HCT116 (cell line): ENCODE results near the gene PPFIA1. TPM values are rescaled to one million over a fixed set of nuclear protein-coding genes. Genes with fewer than 3 reads are reported as not detected.

Experiments used
- ATAC-seq: fragments of 200-7000 bp; cut with Tn5 transposase; 2 replicates; pipeline ENCODE4 v1.9.1; 2020; ENCODE audit warnings: mild to moderate bottlenecking, moderate library complexity
- BruUV-seq: library from RNA; stranded (reverse); fragments of 400-500 nt; replicated peaks from 2 replicates; lab custom pipeline; 2021; lab: Mats Ljungman, UMichigan
- CTCF ChIA-PET: fragments of 300-600 bp; sonication (Branson Sonifier 250); formaldehyde crosslinking; loops from one replicate; lab custom pipeline; 2021; ENCODE audit warnings: antibody characterized with exemption; lab: Charles Lee
- POLR2A ChIA-PET: fragments of 300-600, 350-600 bp; sonication (Branson Sonifier 250); formaldehyde crosslinking; loops from one replicate; lab custom pipeline; 2021; ENCODE audit warnings: antibody characterized with exemption; lab: Charles Lee
- RAD21 ChIA-PET, 2 experiments: fragments of 300-600 bp; sonication (Branson Sonifier 250); formaldehyde crosslinking; loops; one replicate each; lab custom pipeline; 2023; ENCODE audit warnings: low total read pairs in 2 of 2; ENCODE audit not compliant: uncharacterized antibody in 2 of 2, unreplicated experiment in 2 of 2, low non-redundant PET in 1 of 2; lab: Charles Lee
- DNase-seq: peaks from one replicate; pipeline ENCODE4 v3.0.0-alpha.2; 2010; ENCODE audit warnings: low read depth, low spot score
- H2AFZ ChIP-seq: fragments of 200-600 bp; shearing (Covaris generic), sonication (generic); 2 replicates; pipeline ENCODE4 v1.6.1; 2017; ENCODE audit warnings: low read depth, mixed run types, mixed read lengths, antibody characterized with exemption, low read length; ENCODE audit not compliant: poor library complexity, severe bottlenecking
- H3K27ac ChIP-seq: 2 replicates; pipeline ENCODE4 v1.5.1; 2012; ENCODE audit warnings: low read depth, low read length
- H3K27me3 ChIP-seq: fragments of 200-600 bp; sonication (generic); 2 replicates; pipeline ENCODE4 v1.6.1; 2016; ENCODE audit warnings: mixed run types, low read length, mixed read lengths; ENCODE audit not compliant: insufficient read depth
- H3K36me3 ChIP-seq, 2 experiments: fragments of 200-500 bp in 1 of 2; fragments of 200-600 bp in 1 of 2; sonication (Bioruptor generic) in 1 of 2; sonication (generic) in 1 of 2; 2 replicates each; pipeline versions ENCODE4 v1.5.1 to v1.6.1; 2014 to 2016; ENCODE audit warnings: low read length in 2 of 2, inconsistent platforms in 1 of 2, mixed read lengths in 1 of 2, mixed run types in 1 of 2; ENCODE audit not compliant: insufficient read depth in 2 of 2, control insufficient read depth in 1 of 2
- H3K4me1 ChIP-seq, 2 experiments: fragments of 200-600 bp in 1 of 2; sonication (generic) in 1 of 2; 2 replicates each; pipeline versions ENCODE4 v1.5.1 to v1.6.1; 2012 to 2017; ENCODE audit warnings: low read length in 2 of 2, inconsistent platforms in 1 of 2, mild to moderate bottlenecking in 1 of 2, mixed read lengths in 1 of 2, mixed run types in 1 of 2, moderate library complexity in 1 of 2; ENCODE audit not compliant: insufficient read depth in 2 of 2, control insufficient read depth in 1 of 2
- H3K4me2 ChIP-seq: fragments of 200-600 bp; sonication (generic); 2 replicates; pipeline ENCODE4 v1.6.1; 2017; ENCODE audit warnings: mixed run types, low read length, mixed read lengths
- H3K4me3 ChIP-seq, 2 experiments: fragments of 200-600 bp in 1 of 2; sonication (generic) in 1 of 2; replicated peaks in 1 of 2; 2 replicates each; pipeline ENCODE4 v1.5.1; 2011 to 2016; ENCODE audit warnings: low read length in 2 of 2, control low read depth in 1 of 2, low read depth in 1 of 2, mild to moderate bottlenecking in 1 of 2, mixed read lengths in 1 of 2, mixed run types in 1 of 2
- H3K79me2 ChIP-seq: fragments of 200-600 bp; sonication (generic); 2 replicates; pipeline ENCODE4 v1.6.1; 2017; ENCODE audit warnings: mild to moderate bottlenecking, mixed run types, low read length, moderate library complexity, mixed read lengths; ENCODE audit not compliant: insufficient read depth
- H3K9ac ChIP-seq: fragments of 200-600 bp; sonication (generic); 2 replicates; pipeline ENCODE4 v1.6.1; 2016; ENCODE audit warnings: low read length, mixed read lengths
- H3K9me2 ChIP-seq: fragments of 200-600 bp; sonication (generic), shearing (Covaris generic); 2 replicates; pipeline ENCODE4 v1.6.1; 2017; ENCODE audit warnings: mixed run types, mild to moderate bottlenecking, moderate library complexity; ENCODE audit not compliant: insufficient read depth
- H3K9me3 ChIP-seq, 2 experiments: fragments of 200-500 bp in 1 of 2; fragments of 200-600 bp in 1 of 2; sonication (Bioruptor generic) in 1 of 2; sonication (generic) in 1 of 2; 2 replicates each; pipeline ENCODE4 v1.6.1; 2014 to 2017; ENCODE audit warnings: low read length in 2 of 2, mixed read lengths in 2 of 2, inconsistent platforms in 1 of 2, low read depth in 1 of 2, mild to moderate bottlenecking in 1 of 2, mixed run types in 1 of 2, moderate library complexity in 1 of 2; ENCODE audit not compliant: control insufficient read depth in 1 of 2, insufficient read depth in 1 of 2
- H4K20me1 ChIP-seq: fragments of 200-600 bp; sonication (generic), shearing (Covaris generic); 2 replicates; pipeline ENCODE4 v1.6.1; 2017; ENCODE audit warnings: mixed run types, mild to moderate bottlenecking, moderate library complexity; ENCODE audit not compliant: insufficient read depth
- CBX3 ChIP-seq: IDR thresholded peaks from 2 replicates; pipeline ENCODE4 v1.6.1; 2012; ENCODE audit warnings: low read depth
- CEBPB ChIP-seq: IDR thresholded peaks from 2 replicates; pipeline ENCODE4 v1.6.1; 2012; ENCODE audit warnings: low read depth
- CTCF ChIP-seq, 3 experiments: fragments of 200-600 bp in 1 of 3; sonication (generic) in 1 of 3; IDR thresholded peaks in 2 of 3; conservative IDR thresholded peaks in 1 of 3; 2 replicates each; pipeline ENCODE4 v1.5.1; 2012 to 2017; ENCODE audit warnings: low read depth in 2 of 3, low read length in 2 of 3, antibody characterized with exemption in 1 of 3, borderline replicate concordance in 1 of 3, control low read depth in 1 of 3, mild to moderate bottlenecking in 1 of 3, mixed read lengths in 1 of 3, mixed run types in 1 of 3, moderate library complexity in 1 of 3; ENCODE audit not compliant: insufficient read depth in 1 of 3
- EZH2 ChIP-seq: fragments of 200-600 bp; sonication (generic); IDR thresholded peaks from 2 replicates; pipeline ENCODE4 v1.6.1; 2017; ENCODE audit warnings: antibody characterized with exemption, mixed run types
- FOSL1 ChIP-seq: IDR thresholded peaks from 2 replicates; pipeline ENCODE4 v1.6.1; 2012; ENCODE audit warnings: low read depth
- POLR2AphosphoS5 ChIP-seq: IDR thresholded peaks from 2 replicates; pipeline ENCODE4 v1.6.1; 2011; ENCODE audit warnings: mild to moderate bottlenecking, low read depth, low read length, moderate library complexity
- RAD21 ChIP-seq: IDR thresholded peaks from 2 replicates; pipeline ENCODE4 v1.6.1; 2012; ENCODE audit warnings: low read depth, mild to moderate bottlenecking
- REST ChIP-seq: IDR thresholded peaks from 2 replicates; pipeline ENCODE4 v1.6.1; 2012; ENCODE audit warnings: low read depth
- SRF ChIP-seq: IDR thresholded peaks from 2 replicates; pipeline ENCODE4 v1.6.1; 2012; ENCODE audit warnings: low read depth
- TCF7L2 ChIP-seq: IDR thresholded peaks from 2 replicates; pipeline ENCODE4 v1.7.0; 2011; ENCODE audit warnings: borderline replicate concordance, inconsistent platforms; ENCODE audit not compliant: insufficient read depth, insufficient read length; ENCODE audit errors: extremely low read depth
- intact Hi-C: fragments of 100-400 bp; cut with micrococcal nuclease; formaldehyde crosslinking; loops from 2 replicates; pipeline ENCODE4 v1.10.0; 2022
- total RNA-seq: library from RNA; stranded (reverse); gene quantifications from one replicate; pipeline ENCODE4 v1.2.1, GENCODE V29; 2021; ENCODE audit not compliant: unreplicated experiment
- TF ChIP-seq, protein P1 (sequence below): IDR thresholded peaks from 2 replicates; pipeline ENCODE4 v1.6.1; 2012

The PPFIA1 gene
- total RNA-seq, 1 experiment from 2014 or later = 48.6 TPM

- TF ChIP-seq, protein P1, sequence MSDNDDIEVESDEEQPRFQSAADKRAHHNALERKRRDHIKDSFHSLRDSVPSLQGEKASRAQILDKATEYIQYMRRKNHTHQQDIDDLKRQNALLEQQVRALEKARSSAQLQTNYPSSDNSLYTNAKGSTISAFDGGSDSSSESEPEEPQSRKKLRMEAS = no peak
- no peak for TF ChIP-seq SRF
- TF ChIP-seq, all 23 proteins: peak for 0
Observed at GRCh38 chr11:70413151-70413550, 142.7 kb downstream of the PPFIA1 start (continued).

GRCh38 chr11:70414341-70415100 lies 144.0 kb downstream of the PPFIA1 start:
- Histone ChIP-seq H3K4me3 (no peak overlapping the region), H2AFZ (no peak overlapping the region), H3K9me2 (no peaks in the 10 kb centered on the region), H3K4me1 (no peaks in the 10 kb centered on the region), H3K27me3 (no peaks in the 10 kb centered on the region), H4K20me1 (no peaks in the 10 kb centered on the region), H3K9ac (no peak overlapping the region), H3K4me2 (no peak overlapping the region), H3K36me3 (peaks cover 51 to 69% of the 10 kb centered on the region in 2 experiments; a peak in 3 of 4 replicates), H3K9me3 (no peaks in the 10 kb centered on the region), H3K79me2 (peaks cover 27% of the 10 kb centered on the region; the same call in 1 of the 2 replicates), H3K27ac (no peak overlapping the region)
- RAD21 ChIA-PET = no interaction called here
- ATAC-seq (no peak), DNase-seq (no peak)
- CTCF ChIA-PET = no interaction called here
- POLR2A ChIA-PET = no interaction called here
- intact Hi-C loops = no loop called here
- TF ChIP-seq EZH2 = no peak
- no peak for TF ChIP-seq FOSL1
- TF ChIP-seq TCF7L2 = no peak
- no peak for TF ChIP-seq CEBPB
- no peak for TF ChIP-seq CBX3
- BruUV-seq = no TSS peak

GRCh38 chr11:70415191-70415590 lies 144.7 kb downstream of the PPFIA1 start:
- Histone ChIP-seq H3K4me3 (no peak overlapping the region), H2AFZ (no peak overlapping the region), H3K27me3 (no peaks in the 10 kb centered on the region)
- BruUV-seq = no TSS peak
- ATAC-seq = peak; percentile 63
- CTCF ChIA-PET = no interaction called here
- TF ChIP-seq REST (no peak), POLR2AphosphoS5 (no peak), RAD21 (no peak), CTCF (IDR thresholded peaks at IDR 0.05 in 2 of 3, conservative IDR thresholded peaks at IDR 0.05 in 1 of 3; ENCODE audit: borderline replicate concordance in 1 of 3, insufficient read depth in 1 of 3, low read depth in 2 of 3, low read length in 2 of 3) (peak in 2 of 3 experiments; percentile 34 to 39; a peak in 3 of 6 replicates)
- TF ChIP-seq, all 23 proteins: peak for 1
- intact Hi-C loops = no loop called here
- Histone ChIP-seq H3K9me2 (no peaks in the 10 kb centered on the region), H4K20me1 (no peaks in the 10 kb centered on the region), H3K9me3 (no peaks in the 10 kb centered on the region), H3K36me3 (peaks cover 51 to 69% of the 10 kb centered on the region in 2 experiments), H3K4me1 (no peaks in the 10 kb centered on the region), H3K4me2 (no peak overlapping the region), H3K9ac (no peak overlapping the region), H3K79me2 (peaks cover 26% of the 10 kb centered on the region; the same call in 1 of the 2 replicates), H3K27ac (no peak overlapping the region)
- no peak for DNase-seq
- POLR2A ChIA-PET = no interaction called here
- RAD21 ChIA-PET = no interaction called here
